MCF 10A (cell line): ENCODE data around the gene HAUS7. TPM values are rescaled to one million over a fixed set of nuclear protein-coding genes. Genes with fewer than 3 reads are reported as not detected.

Experiments used
- BruUV-seq: library from RNA; stranded (reverse); fragments of 400-500 nt; replicated peaks from 2 replicates; lab custom pipeline; 2021; lab: Mats Ljungman, UMichigan
- CTCF ChIA-PET: fragments of 300-600 bp; sonication (Branson Sonifier 250); formaldehyde crosslinking; extraction: SDS; loops from one replicate; lab custom pipeline; 2021; ENCODE audit warnings: antibody characterized with exemption, inconsistent platforms; lab: Yijun Ruan, JAX
- POLR2A ChIA-PET: fragments of 300-600, 350-650 bp; sonication (Branson Sonifier 250); formaldehyde crosslinking; extraction: SDS; loops from one replicate; lab custom pipeline; 2020; ENCODE audit warnings: antibody characterized with exemption, inconsistent platforms; lab: Yijun Ruan, JAX
- DNase-seq: peaks from one replicate; pipeline ENCODE4 v3.0.0-alpha.2; 2018; ENCODE audit not compliant: unreplicated experiment
- H3K27ac Mint-ChIP-seq: one replicate; pipeline ENCODE4 v1.8.0; 2022; ENCODE audit warnings: mild to moderate bottlenecking, low read depth, mixed read lengths; ENCODE audit not compliant: unreplicated experiment
- H3K27me3 Mint-ChIP-seq: one replicate; pipeline ENCODE4 v1.8.0; 2022; ENCODE audit warnings: mixed read lengths; ENCODE audit not compliant: insufficient read depth, unreplicated experiment
- H3K36me3 Mint-ChIP-seq: one replicate; pipeline ENCODE4 v1.8.0; 2022; ENCODE audit warnings: mild to moderate bottlenecking, moderate library complexity, mixed read lengths; ENCODE audit not compliant: insufficient read depth, unreplicated experiment
- H3K4me1 Mint-ChIP-seq: one replicate; pipeline ENCODE4 v1.8.0; 2022; ENCODE audit warnings: mixed read lengths; ENCODE audit not compliant: insufficient read depth, unreplicated experiment
- H3K4me3 Mint-ChIP-seq: one replicate; pipeline ENCODE4 v1.8.0; 2022; ENCODE audit warnings: mild to moderate bottlenecking, moderate library complexity, mixed read lengths; ENCODE audit not compliant: unreplicated experiment
- H3K9me3 Mint-ChIP-seq: one replicate; pipeline ENCODE4 v1.8.0; 2022; ENCODE audit warnings: mixed read lengths; ENCODE audit not compliant: unreplicated experiment
- CTCF ChIP-seq: fragments of 200-600 bp; IDR thresholded peaks from one replicate; pipeline ENCODE4 v1.8.0; 2022; ENCODE audit warnings: antibody characterized with exemption, mild to moderate bottlenecking; ENCODE audit not compliant: unreplicated experiment
- intact Hi-C: fragments of 100-400 bp; cut with micrococcal nuclease; formaldehyde crosslinking; loops from 2 replicates; pipeline ENCODE4 v1.14.1; 2022
- total RNA-seq: library from RNA; stranded (reverse); gene quantifications from 2 replicates; pipeline ENCODE4 v1.2.3, GENCODE V29; 2022

The HAUS7 gene
- total RNA-seq, 1 experiment from 2014 or later = 19.4 TPM

- Mint-ChIP-seq H3K27me3 (no peaks in the 10 kb centered on the region), H3K36me3 (no peaks in the 10 kb centered on the region), H3K27ac (no peak overlapping the region), H3K4me1 (peaks cover 4% of the 10 kb centered on the region), H3K4me3 (no peak overlapping the region), H3K9me3 (no peaks in the 10 kb centered on the region)
- peak; percentile 45 for DNase-seq
- CTCF ChIA-PET = interaction anchor here (1.1 kb wide), 1 partner anchor 17 kb away, joined by 5 read pairs; no protein-coding TSS in a partner anchor
- no TSS peak for BruUV-seq
- no peak for TF ChIP-seq CTCF
- intact Hi-C loops = no loop called here
- POLR2A ChIA-PET = no interaction called here
These were observed 20.0 kb upstream of the HAUS7 start for GRCh38 chrX:153490217-153490930.

GRCh38 chrX:153488231-153488914, 18.0 kb upstream of the HAUS7 start:
- BruUV-seq = no TSS peak
- intact Hi-C loops = no loop called here
- no peaks in the 10 kb centered on the region for H3K9me3 Mint-ChIP-seq
- no peak overlapping the region for H3K4me3 Mint-ChIP-seq
- no peaks in the 10 kb centered on the region for H3K36me3 Mint-ChIP-seq
- H3K27ac Mint-ChIP-seq = no peak overlapping the region
- CTCF ChIA-PET = no interaction called here
- H3K27me3 Mint-ChIP-seq = no peaks in the 10 kb centered on the region
- POLR2A ChIA-PET = interaction anchor here (0.7 kb wide), 1 partner anchor 15 kb away, joined by 4 read pairs; no protein-coding TSS in a partner anchor
- TF ChIP-seq CTCF = no peak
- no peaks in the 10 kb centered on the region for H3K4me1 Mint-ChIP-seq
- no peak for DNase-seq

- ChIA-PET POLR2A (no interaction called here), CTCF (interaction anchor here (1.5 kb wide), 1 partner anchor 19 kb away, joined by 4 read pairs; no protein-coding TSS in a partner anchor)
- Mint-ChIP-seq H3K36me3 (no peaks in the 10 kb centered on the region), H3K4me3 (no peak overlapping the region), H3K4me1 (no peaks in the 10 kb centered on the region), H3K27me3 (no peaks in the 10 kb centered on the region), H3K9me3 (no peaks in the 10 kb centered on the region), H3K27ac (no peak overlapping the region)
- DNase-seq = no peak
- no peak for TF ChIP-seq CTCF
- intact Hi-C loops = no loop called here
- no TSS peak for BruUV-seq
These were observed 17.3 kb upstream of the HAUS7 start for GRCh38 chrX:153487590-153488071.

- CTCF ChIA-PET = interaction anchor here (1.5 kb wide), 1 partner anchor 21 kb away, joined by 4 read pairs; no protein-coding TSS in a partner anchor
- Mint-ChIP-seq H3K9me3 (no peaks in the 10 kb centered on the region), H3K4me3 (no peak overlapping the region), H3K27ac (no peak overlapping the region), H3K27me3 (no peaks in the 10 kb centered on the region), H3K4me1 (no peaks in the 10 kb centered on the region), H3K36me3 (no peaks in the 10 kb centered on the region)
- TF ChIP-seq CTCF = no peak
- POLR2A ChIA-PET = no interaction called here
- DNase-seq = no peak
- BruUV-seq = no TSS peak
- intact Hi-C loops = no loop called here
These were observed 15.8 kb upstream of the HAUS7 start for GRCh38 chrX:153486171-153486570.
